Glomerular endothelial cell (primary cell): ENCODE results near the gene ACSM3. TPM values are rescaled to one million over a fixed set of nuclear protein-coding genes. Genes with fewer than 3 reads are reported as not detected.
"Not testable (repeated sequence)": the region's sequence is repeated elsewhere in the genome, so short reads cannot be mapped to it uniquely, and the experiment has no call there.

ENCODE experiments used
- DNase-seq: peaks from one replicate; pipeline ENCODE4 v3.0.0-alpha.2; 2011; ENCODE audit warnings: low read depth, low spot score; ENCODE audit errors: extremely low read depth
- total RNA-seq: library from RNA; depleted of rRNA; stranded (reverse); fragments of >200 nt; gene quantifications from 2 replicates; pipeline ENCODE4 v1.2.3, GENCODE V29; 2015

ACSM3 gene
- total RNA-seq, 1 donor from 2014 or later, result 68.4 TPM

GRCh38 chr16:20803192-20803560 lies 39.4 kb downstream of the ACSM3 start:
- DNase-seq, result no peak

- DNase-seq, result no peak
Measured at GRCh38 chr16:20803561-20804214, 39.9 kb downstream of the ACSM3 start.

- DNase-seq, result not testable (repeated sequence)
Measured at GRCh38 chr16:20805684-20806167, 41.9 kb downstream of the ACSM3 start.

- peak; percentile 65 for DNase-seq
Measured at GRCh38 chr16:20806168-20807050, 42.6 kb downstream of the ACSM3 start, which contains the start of the genes ERI2 and REXO5. Gene ERI2 (minus strand): TSS chr16:20806472. CDS start chr16:20806430, 42 bp downstream. Gene REXO5 (plus strand): TSS chr16:20806527. CDS start chr16:20806954, 427 bp downstream.

- DNase-seq, result no peak
Measured at GRCh38 chr16:20807862-20808261, 44.0 kb downstream of the ACSM3 start.

- no peak for DNase-seq
Measured at GRCh38 chr16:20811889-20812439, 48.1 kb downstream of the ACSM3 start.

- no peak for DNase-seq
Measured at GRCh38 chr16:20812510-20812909, 48.7 kb downstream of the ACSM3 start.

GRCh38 chr16:20814784-20815183 lies 51.0 kb downstream of the ACSM3 start:
- DNase-seq, result no peak

- DNase-seq, result no peak
Measured at GRCh38 chr16:20818929-20819585, 55.2 kb downstream of the ACSM3 start.

- no peak for DNase-seq
Measured at GRCh38 chr16:20821682-20822081, 57.9 kb downstream of the ACSM3 start.

- DNase-seq, result no peak
Measured at GRCh38 chr16:20822521-20823325, 58.9 kb downstream of the ACSM3 start.

GRCh38 chr16:20826039-20826566 lies 62.3 kb downstream of the ACSM3 start:
- DNase-seq, result no peak

GRCh38 chr16:20829536-20829935 lies 65.7 kb downstream of the ACSM3 start:
- DNase-seq, result no peak

GRCh38 chr16:20830372-20830771 lies 66.6 kb downstream of the ACSM3 start:
- DNase-seq, result no peak

GRCh38 chr16:20833086-20833485 lies 69.3 kb downstream of the ACSM3 start:
- DNase-seq, result no peak

- DNase-seq, result no peak
Measured at GRCh38 chr16:20838240-20838639, 74.4 kb downstream of the ACSM3 start.

- no peak for DNase-seq
Measured at GRCh38 chr16:20839504-20839903, 75.7 kb downstream of the ACSM3 start.

- DNase-seq, result no peak
Measured at GRCh38 chr16:20844054-20844453, 80.2 kb downstream of the ACSM3 start.

GRCh38 chr16:20844588-20844987 lies 80.8 kb downstream of the ACSM3 start:
- DNase-seq, result no peak

- DNase-seq, result no peak
Measured at GRCh38 chr16:20846030-20846429, 82.2 kb downstream of the ACSM3 start.
